22Rv1 (cell line): ENCODE data around the gene THADA.

Source experiments
- H3K27ac ChIP-seq: fragments of 450-650 bp; 2 replicates; pipeline ENCODE4 v1.5.1; 2017
- ZFX ChIP-seq: fragments of 450-650 bp; IDR thresholded peaks from 2 replicates; pipeline ENCODE4 v1.6.1; 2017; ENCODE audit warnings: antibody characterized with exemption, borderline replicate concordance
- TF ChIP-seq, protein P1 (sequence below): fragments of 450-650 bp; IDR thresholded peaks from 2 replicates; pipeline ENCODE4 v1.5.1; 2017; ENCODE audit warnings: mild to moderate bottlenecking

The THADA gene

DNA sequence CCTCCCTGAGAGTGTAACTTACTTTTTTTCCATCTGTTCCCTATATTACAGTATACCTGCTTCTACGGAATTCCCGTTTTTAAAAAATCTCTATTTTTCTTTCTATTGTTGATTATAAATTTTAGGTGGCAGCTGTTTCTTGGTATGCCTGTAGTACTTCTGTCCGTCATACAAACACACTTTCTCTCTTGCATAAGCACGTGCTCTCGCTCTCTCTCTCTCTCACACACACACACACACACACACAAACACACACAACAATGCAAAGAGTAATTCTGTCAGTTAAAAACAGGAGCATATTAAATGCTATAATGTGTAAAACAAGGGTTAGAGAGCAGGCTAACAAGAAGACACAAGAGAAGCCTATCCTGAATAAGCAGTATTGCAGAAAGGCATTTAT is 140.5 kb downstream of the THADA start:
- H3K27ac ChIP-seq = no peak overlapping the region
- TF ChIP-seq, protein P1, sequence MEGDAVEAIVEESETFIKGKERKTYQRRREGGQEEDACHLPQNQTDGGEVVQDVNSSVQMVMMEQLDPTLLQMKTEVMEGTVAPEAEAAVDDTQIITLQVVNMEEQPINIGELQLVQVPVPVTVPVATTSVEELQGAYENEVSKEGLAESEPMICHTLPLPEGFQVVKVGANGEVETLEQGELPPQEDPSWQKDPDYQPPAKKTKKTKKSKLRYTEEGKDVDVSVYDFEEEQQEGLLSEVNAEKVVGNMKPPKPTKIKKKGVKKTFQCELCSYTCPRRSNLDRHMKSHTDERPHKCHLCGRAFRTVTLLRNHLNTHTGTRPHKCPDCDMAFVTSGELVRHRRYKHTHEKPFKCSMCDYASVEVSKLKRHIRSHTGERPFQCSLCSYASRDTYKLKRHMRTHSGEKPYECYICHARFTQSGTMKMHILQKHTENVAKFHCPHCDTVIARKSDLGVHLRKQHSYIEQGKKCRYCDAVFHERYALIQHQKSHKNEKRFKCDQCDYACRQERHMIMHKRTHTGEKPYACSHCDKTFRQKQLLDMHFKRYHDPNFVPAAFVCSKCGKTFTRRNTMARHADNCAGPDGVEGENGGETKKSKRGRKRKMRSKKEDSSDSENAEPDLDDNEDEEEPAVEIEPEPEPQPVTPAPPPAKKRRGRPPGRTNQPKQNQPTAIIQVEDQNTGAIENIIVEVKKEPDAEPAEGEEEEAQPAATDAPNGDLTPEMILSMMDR = no peak
- TF ChIP-seq ZFX = no peak

- TF ChIP-seq, protein P1 = no peak
- no peak for TF ChIP-seq ZFX
- no peak overlapping the region for H3K27ac ChIP-seq
These were observed 141.0 kb downstream of the THADA start for GRCh38 chr2:43454791-43455190.

- TF ChIP-seq ZFX = no peak
- TF ChIP-seq, protein P1 = no peak
- no peak overlapping the region for H3K27ac ChIP-seq
These were observed 142.4 kb downstream of the THADA start for GRCh38 chr2:43453179-43454170.

GRCh38 chr2:43452318-43452731 is 143.5 kb downstream of the THADA start:
- no peak overlapping the region for H3K27ac ChIP-seq
- TF ChIP-seq ZFX = no peak
- TF ChIP-seq, protein P1 = no peak

- no peak overlapping the region for H3K27ac ChIP-seq
- TF ChIP-seq ZFX = no peak
- TF ChIP-seq, protein P1 = no peak
These were observed 145.2 kb downstream of the THADA start for GRCh38 chr2:43450617-43451016.

GRCh38 chr2:43448822-43449110 is 147.1 kb downstream of the THADA start:
- no peak for TF ChIP-seq ZFX
- TF ChIP-seq, protein P1 = no peak
- H3K27ac ChIP-seq = no peak overlapping the region
